HG03039 (cell line): ENCODE measurements around the gene DHFR.

Experiments used
- ATAC-seq: cut with Tn5 transposase; IDR thresholded peaks from one replicate; pipeline ENCODE4 v1.9.1; 2021; ENCODE audit warnings: mild to moderate bottlenecking, moderate library complexity; ENCODE audit not compliant: unreplicated experiment

DHFR gene

GRCh38 chr5:80655231-80655774, 520 bp upstream of the DHFR start:
- no peak for ATAC-seq

- ATAC-seq, result no peak
Observed at GRCh38 chr5:80654054-80654390, 761 bp downstream of the DHFR start.

GRCh38 chr5:80653502-80653901, 1.3 kb downstream of the DHFR start:
- no peak for ATAC-seq

- no peak for ATAC-seq
Observed at GRCh38 chr5:80646926-80647325, 7.9 kb downstream of the DHFR start.

GRCh38 chr5:80644900-80645299, 9.9 kb downstream of the DHFR start:
- no peak for ATAC-seq

- ATAC-seq, result no peak
Observed at GRCh38 chr5:80641353-80641752, 13.4 kb downstream of the DHFR start.

- no peak for ATAC-seq
Observed at GRCh38 chr5:80634193-80634592, 20.6 kb downstream of the DHFR start.

- ATAC-seq, result no peak
Observed at GRCh38 chr5:80632700-80633099, 22.1 kb downstream of the DHFR start.

GRCh38 chr5:80631278-80632259, 23.2 kb downstream of the DHFR start:
- ATAC-seq, result no peak

- no peak for ATAC-seq
Observed at GRCh38 chr5:80629281-80629680, 25.5 kb downstream of the DHFR start.

- no peak for ATAC-seq
Observed at GRCh38 chr5:80625230-80625629, 29.6 kb downstream of the DHFR start.

GRCh38 chr5:80623999-80624398, 30.8 kb downstream of the DHFR start:
- ATAC-seq, result no peak

GRCh38 chr5:80622756-80623155, 32.0 kb downstream of the DHFR start:
- no peak for ATAC-seq

- ATAC-seq, result no peak
Observed at GRCh38 chr5:80620211-80620610, 34.6 kb downstream of the DHFR start.

GRCh38 chr5:80619086-80619485, 35.7 kb downstream of the DHFR start:
- ATAC-seq, result no peak

- ATAC-seq, result no peak
Observed at GRCh38 chr5:80618438-80618837, 36.3 kb downstream of the DHFR start.

GRCh38 chr5:80615266-80615914, 39.4 kb downstream of the DHFR start:
- ATAC-seq, result no peak

GRCh38 chr5:80609692-80610091, 45.1 kb downstream of the DHFR start:
- ATAC-seq, result no peak

- no peak for ATAC-seq
Observed at GRCh38 chr5:80608731-80609130, 46.1 kb downstream of the DHFR start.

GRCh38 chr5:80607832-80608231, 47.0 kb downstream of the DHFR start:
- ATAC-seq, result no peak

- ATAC-seq, result no peak
Observed at GRCh38 chr5:80607343-80607742, 47.4 kb downstream of the DHFR start.
